Stimulated activated CD4-positive, alpha-beta T cell treated with anti-CD3 and anti-CD28 coated beads, Interleukin-2, amount 100 ng/mL, for 4 hours (primary cell): ENCODE measurements around the gene OPRM1.

ENCODE experiments used
- DNase-seq: peaks from one replicate; pipeline ENCODE4 v3.0.0-alpha.2; 2020; ENCODE audit warnings: low read depth

The OPRM1 gene

GRCh38 chr6:154080461-154081189 is 41.6 kb downstream of the OPRM1 start:
- DNase-seq: no peak

GRCh38 chr6:154086510-154086909 is 47.5 kb downstream of the OPRM1 start:
- DNase-seq: no peak

GRCh38 chr6:154092326-154092962 is 53.4 kb downstream of the OPRM1 start:
- DNase-seq: no peak

- DNase-seq: no peak
Observed at GRCh38 chr6:154093231-154094044, 54.4 kb downstream of the OPRM1 start.

- DNase-seq: no peak
Observed at GRCh38 chr6:154095571-154095970, 56.5 kb downstream of the OPRM1 start.

GRCh38 chr6:154096316-154096715 is 57.3 kb downstream of the OPRM1 start:
- no peak for DNase-seq

GRCh38 chr6:154096834-154097233 is 57.8 kb downstream of the OPRM1 start:
- no peak for DNase-seq

- no peak for DNase-seq
Observed at GRCh38 chr6:154099211-154099610, 60.2 kb downstream of the OPRM1 start.

- no peak for DNase-seq
Observed at GRCh38 chr6:154106251-154106650, 67.2 kb downstream of the OPRM1 start.

GRCh38 chr6:154111025-154111424 is 72.0 kb downstream of the OPRM1 start:
- DNase-seq: no peak

GRCh38 chr6:154112181-154112809 is 73.3 kb downstream of the OPRM1 start:
- DNase-seq: no peak

- no peak for DNase-seq
Observed at GRCh38 chr6:154113392-154113791, 74.4 kb downstream of the OPRM1 start.

- no peak for DNase-seq
Observed at GRCh38 chr6:154117485-154117884, 78.4 kb downstream of the OPRM1 start.

- no peak for DNase-seq
Observed at GRCh38 chr6:154122195-154122925, 83.3 kb downstream of the OPRM1 start.

- no peak for DNase-seq
Observed at GRCh38 chr6:154123155-154123956, 84.3 kb downstream of the OPRM1 start.

GRCh38 chr6:154125421-154125820 is 86.4 kb downstream of the OPRM1 start:
- DNase-seq: no peak

GRCh38 chr6:154127657-154128056 is 88.6 kb downstream of the OPRM1 start:
- no peak for DNase-seq

GRCh38 chr6:154134471-154135147 is 95.6 kb downstream of the OPRM1 start:
- DNase-seq: no peak

- no peak for DNase-seq
Observed at GRCh38 chr6:154138793-154139192, 99.8 kb downstream of the OPRM1 start.

GRCh38 chr6:154139892-154140291 is 100.9 kb downstream of the OPRM1 start:
- DNase-seq: no peak
